SK-N-SH (cell line): Measurements from ENCODE around the gene UBXN1. TPM values are rescaled to one million over a fixed set of nuclear protein-coding genes. Genes with fewer than 3 reads are reported as not detected.
A peak's percentile ranks its signal among the peaks of the same experiment; 100 is the strongest.

ENCODE experiments used
- CTCF ChIA-PET: fragments of 300-600, 350-600 bp; formaldehyde crosslinking; extraction: SDS; loops from one replicate; lab custom pipeline; 2021; lab: Yijun Ruan, JAX
- POLR2A ChIA-PET: fragments of 350-600 bp; sonication (Branson Sonifier 250); formaldehyde crosslinking; extraction: SDS; loops from one replicate; lab custom pipeline; 2020; ENCODE audit warnings: antibody characterized with exemption, inconsistent platforms; lab: Yijun Ruan, JAX
- DNase-seq: peaks from one replicate; pipeline ENCODE4 v3.0.0; 2012
- H2AFZ ChIP-seq: fragments of 200-600 bp; sonication (generic); 2 replicates; pipeline ENCODE4 v1.8.1; 2016; ENCODE audit warnings: antibody characterized with exemption, mild to moderate bottlenecking, low read depth
- H3F3A ChIP-seq: fragments of 200-600 bp; sonication (generic); replicated peaks from 2 replicates; pipeline ENCODE3; 2016; ENCODE audit warnings: antibody characterized with exemption, mild to moderate bottlenecking; ENCODE audit not compliant: insufficient read depth
- H3K27ac ChIP-seq, 2 experiments: fragments of 200-500 bp in 1 of 2; fragments of 200-600 bp in 1 of 2; sonication (Bioruptor generic) in 1 of 2; sonication (generic), shearing (Covaris generic) in 1 of 2; 2 replicates each; pipeline versions ENCODE4 v1.5.1 to v1.6.1; 2014 to 2016; ENCODE audit warnings: low read depth in 2 of 2, inconsistent platforms in 1 of 2, low read length in 1 of 2, mild to moderate bottlenecking in 1 of 2, mixed read lengths in 1 of 2
- H3K27me3 ChIP-seq: fragments of 200-600 bp; sonication (generic), shearing (Covaris generic); 2 replicates; pipeline ENCODE4 v1.6.1; 2016; ENCODE audit warnings: mixed run types; ENCODE audit not compliant: insufficient read depth
- H3K36me3 ChIP-seq, 2 experiments: fragments of 200-500 bp in 1 of 2; fragments of 200-600 bp in 1 of 2; sonication (Bioruptor generic) in 1 of 2; sonication (generic) in 1 of 2; replicated peaks in 1 of 2; 2 replicates each; pipeline versions ENCODE3 to v1.5.1; 2014 to 2016; ENCODE audit warnings: low read length in 1 of 2, mild to moderate bottlenecking in 1 of 2; ENCODE audit not compliant: insufficient read depth in 2 of 2, control insufficient read depth in 1 of 2
- H3K4me1 ChIP-seq, 2 experiments: fragments of 200-500 bp in 1 of 2; fragments of 200-600 bp in 1 of 2; sonication (Bioruptor generic) in 1 of 2; sonication (generic), shearing (Covaris generic) in 1 of 2; 2 replicates each; pipeline versions ENCODE4 v1.5.1 to v1.6.1; 2014 to 2016; ENCODE audit warnings: low read depth in 1 of 2, low read length in 1 of 2, mixed run types in 1 of 2; ENCODE audit not compliant: insufficient read depth in 2 of 2, control insufficient read depth in 1 of 2
- H3K4me2 ChIP-seq: fragments of 200-600 bp; sonication (generic), shearing (Covaris generic); 2 replicates; pipeline ENCODE4 v1.6.1; 2017; ENCODE audit warnings: mixed run types
- H3K4me3 ChIP-seq, 2 experiments: fragments of 200-500 bp in 1 of 2; fragments of 200-600 bp in 1 of 2; sonication (Bioruptor generic) in 1 of 2; sonication (generic), shearing (Covaris generic) in 1 of 2; 2 replicates each; pipeline versions ENCODE4 v1.5.1 to v1.8.1; 2014 to 2016; ENCODE audit warnings: low read depth in 2 of 2, inconsistent platforms in 1 of 2, low read length in 1 of 2, mild to moderate bottlenecking in 1 of 2, mixed read lengths in 1 of 2, moderate library complexity in 1 of 2
- H3K79me2 ChIP-seq: fragments of 200-600 bp; sonication (generic); 2 replicates; pipeline ENCODE4 v1.8.1; 2017; ENCODE audit warnings: mild to moderate bottlenecking; ENCODE audit not compliant: insufficient read depth
- H3K9ac ChIP-seq: fragments of 200-600 bp; sonication (generic); 2 replicates; pipeline ENCODE4 v1.6.1; 2017; ENCODE audit warnings: mixed run types
- H3K9me2 ChIP-seq: fragments of 200-600 bp; sonication (generic); 2 replicates; pipeline ENCODE4 v1.6.1; 2017; ENCODE audit warnings: mixed run types
- H3K9me3 ChIP-seq: fragments of 200-600 bp; sonication (generic); 2 replicates; pipeline ENCODE4 v1.6.1; 2017; ENCODE audit warnings: mixed run types, mild to moderate bottlenecking, moderate library complexity
- H4K20me1 ChIP-seq: fragments of 200-600 bp; sonication (generic); 2 replicates; pipeline ENCODE4 v1.6.1; 2017; ENCODE audit warnings: mild to moderate bottlenecking, mixed run types; ENCODE audit not compliant: insufficient read depth
- CHD2 ChIP-seq: fragments of 150-350 bp; IDR thresholded peaks from 2 replicates; pipeline ENCODE4 v1.6.1; 2018; ENCODE audit warnings: low read length; ENCODE audit not compliant: partially characterized antibody
- CTCF ChIP-seq: fragments of 200-600 bp; sonication (generic); IDR thresholded peaks from 2 replicates; pipeline ENCODE4 v1.6.1; 2017; ENCODE audit warnings: antibody characterized with exemption, mild to moderate bottlenecking, moderate library complexity
- ELF1 ChIP-seq: IDR thresholded peaks from 2 replicates; pipeline ENCODE4 v1.4.0; 2012
- EP300 ChIP-seq, 2 experiments: IDR thresholded peaks; 2 replicates each; pipeline versions ENCODE4 v1.4.0 to v1.6.1; 2012; ENCODE audit warnings: borderline replicate concordance in 1 of 2, low read depth in 1 of 2, low read length in 1 of 2
- EZH2phosphoT487 ChIP-seq: fragments of 200-600 bp; sonication (generic); IDR thresholded peaks from 2 replicates; pipeline ENCODE4 v1.6.1; 2017; ENCODE audit warnings: low read depth, mixed run types, mild to moderate bottlenecking, antibody characterized with exemption, moderate library complexity, borderline replicate concordance
- GABPA ChIP-seq: IDR thresholded peaks from 2 replicates; pipeline ENCODE4 v1.4.0; 2012; ENCODE audit warnings: low read depth, mild to moderate bottlenecking
- GATA2 ChIP-seq: sonication (generic); formaldehyde crosslinking; IDR thresholded peaks from 2 replicates; pipeline ENCODE4 v1.5.0; 2020; ENCODE audit warnings: mild to moderate bottlenecking, missing genetic modification reagents
- JUND ChIP-seq: IDR thresholded peaks from 2 replicates; pipeline ENCODE4 v1.4.0; 2012
- MEF2A ChIP-seq: IDR thresholded peaks from 2 replicates; pipeline ENCODE4 v1.4.0; 2012; ENCODE audit warnings: low read depth, borderline replicate concordance
- MXI1 ChIP-seq: IDR thresholded peaks from 2 replicates; pipeline ENCODE4 v1.6.1; 2012; ENCODE audit warnings: mild to moderate bottlenecking, low read depth, low read length, improper control_type of control experiment
- NRF1 ChIP-seq: IDR thresholded peaks from 2 replicates; pipeline ENCODE4 v1.6.1; 2012; ENCODE audit warnings: low read depth, mild to moderate bottlenecking, low read length
- POLR2AphosphoS5 ChIP-seq: IDR thresholded peaks from 2 replicates; pipeline ENCODE4 v1.6.1; 2012; ENCODE audit warnings: low read depth, low read length
- RAD21 ChIP-seq: IDR thresholded peaks from 2 replicates; pipeline ENCODE4 v1.6.1; 2012; ENCODE audit warnings: mild to moderate bottlenecking, low read length
- RFX5 ChIP-seq: IDR thresholded peaks from 2 replicates; pipeline ENCODE4 v1.6.1; 2012; ENCODE audit warnings: mild to moderate bottlenecking, improper control_type of control experiment, low read length
- TAF1 ChIP-seq: IDR thresholded peaks from 2 replicates; pipeline ENCODE4 v1.6.1; 2012; ENCODE audit warnings: low read depth, mild to moderate bottlenecking, low read length, moderate library complexity, borderline replicate concordance
- TCF12 ChIP-seq: IDR thresholded peaks from 2 replicates; pipeline ENCODE4 v1.4.0; 2012
- USF1 ChIP-seq: IDR thresholded peaks from 2 replicates; pipeline ENCODE4 v1.4.0; 2012; ENCODE audit warnings: low read depth, borderline replicate concordance
- USF2 ChIP-seq: fragments of 150-350 bp; IDR thresholded peaks from 2 replicates; pipeline ENCODE4 v1.6.1; 2017; ENCODE audit warnings: antibody characterized with exemption, low read length, low read depth, borderline replicate concordance
- ZBTB33 ChIP-seq: IDR thresholded peaks from 2 replicates; pipeline ENCODE4 v1.4.0; 2012; ENCODE audit warnings: low read depth, borderline replicate concordance
- WGBS: methylation state at CpG from one replicate; pipeline ENCODE4 v1.1.6; 2017; ENCODE audit warnings: low lambda C conversion rate; 5-methylcytosine and 5-hydroxymethylcytosine counted together
- polyA plus RNA-seq, 3 experiments: library from polyadenylated mRNA; depleted of rRNA; stranded (reverse); fragments of >200 nt; gene quantifications; 2 replicates each; pipeline ENCODE4 v1.2.3, GENCODE V29; 2012

Gene UBXN1
- polyA plus RNA-seq, 1 of the 3 experiments (the other 2 are of a cell fraction), result 256 TPM

- Histone ChIP-seq H3K27me3 (no peaks in the 10 kb centered on the region), H3K4me2 (peak overlapping the region; percentile 92), H3F3A (peaks cover 5% of the 10 kb centered on the region), H3K27ac (peak overlapping the region; percentile 77 to 88), H3K4me3 (peak overlapping the region; percentile 78 to 87), H3K4me1 (peaks cover 5 to 8% of the 10 kb centered on the region in 2 experiments; a peak in 2 of 4 replicates), H3K9me3 (no peaks in the 10 kb centered on the region), H3K36me3 (peaks cover 21 to 39% of the 10 kb centered on the region in 2 experiments), H3K9me2 (no peaks in the 10 kb centered on the region), H3K9ac (peak overlapping the region; percentile 97), H2AFZ (no peak overlapping the region), H4K20me1 (0 out of 2 replicates have a peak, but pooled peaks cover 5% of the 10 kb centered on the region), H3K79me2 (peaks cover 63% of the 10 kb centered on the region)
- TF ChIP-seq EP300 (IDR thresholded peaks at IDR 0.05; ENCODE audit: borderline replicate concordance in 1 of 2, low read depth in 1 of 2, low read length in 1 of 2), result no peak
- TF ChIP-seq ELF1, result no peak
- TF ChIP-seq RAD21, result no peak
- no peak for TF ChIP-seq USF2
- no peak for TF ChIP-seq TAF1
- TF ChIP-seq GATA2 (CRISPR knock-in tag), result no peak
- TF ChIP-seq USF1, result no peak
- TF ChIP-seq EZH2phosphoT487, result no peak
- TF ChIP-seq CTCF, result no peak
- no peak for TF ChIP-seq MEF2A
- peak; percentile 24 for DNase-seq
- WGBS, result 10% methylated on average over 11 of the region's 11 CpGs
- CTCF ChIA-PET, result interaction anchor here (0.6 to 1.6 kb wide), 6 partner anchors 20 to 251 kb away, joined by 3 to 5 read pairs (median 4); partner anchors contain the start of genes C11orf98, CSKMT and SLC3A2
- POLR2A ChIA-PET, result interaction anchor here (0.5 to 7.3 kb wide), 8 partner anchors 19 to 1402 kb away, joined by 3 to 52 read pairs (median 4); partner anchors contain the start of genes C11orf98, CSKMT, LBHD1 and MTA2
These were observed 33.3 kb downstream of the UBXN1 start for GRCh38 chr11:62645671-62645945.

- Histone ChIP-seq H2AFZ (no peak overlapping the region), H3K27ac (no peak overlapping the region), H4K20me1 (0 out of 2 replicates have a peak, but pooled peaks cover 5% of the 10 kb centered on the region), H3K36me3 (peaks cover 19 to 45% of the 10 kb centered on the region in 2 experiments), H3K9me3 (no peaks in the 10 kb centered on the region), H3K4me1 (peaks cover 5 to 8% of the 10 kb centered on the region in 2 experiments; a peak in 2 of 4 replicates), H3F3A (peaks cover 5% of the 10 kb centered on the region), H3K79me2 (peaks cover 70% of the 10 kb centered on the region), H3K4me2 (no peak overlapping the region), H3K4me3 (no peak overlapping the region), H3K9ac (no peak overlapping the region), H3K27me3 (no peaks in the 10 kb centered on the region), H3K9me2 (no peaks in the 10 kb centered on the region)
- POLR2A ChIA-PET, result interaction anchor here (1.0 to 7.3 kb wide), 2 partner anchors 9 to 20 kb away, joined by 3 to 52 read pairs; partner anchors contain the start of genes C11orf98, CSKMT and INTS5
- 97% methylated on average over 8 of the region's 8 CpGs for WGBS
- DNase-seq, result no peak
- CTCF ChIA-PET, result interaction anchor here (1.4 kb wide), 1 partner anchor 15 kb away, joined by 3 read pairs; no protein-coding TSS in a partner anchor
- TF ChIP-seq EZH2phosphoT487 (no peak), GATA2 (CRISPR knock-in tag) (no peak), JUND (no peak), RAD21 (no peak), MXI1 (no peak), EP300 (IDR thresholded peaks at IDR 0.05; ENCODE audit: borderline replicate concordance in 1 of 2, low read depth in 1 of 2, low read length in 1 of 2) (no peak), CHD2 (no peak), GABPA (no peak), TCF12 (no peak), USF1 (no peak), ZBTB33 (no peak), POLR2AphosphoS5 (no peak), RFX5 (no peak), NRF1 (no peak)
These were observed 34.7 kb downstream of the UBXN1 start for GRCh38 chr11:62644220-62644619.
